Measurements from ENCODE around the gene GPR161.

GPR161 gene

GRCh38 chr1:168112673-168113305 lies 23.9 kb downstream of the GPR161 start:
- Histone ChIP-seq H2AFZ (ENCODE audit: low read length) (no peak overlapping the region), H3K4me2 (ENCODE audit: low read depth, low read length, poor library complexity, severe bottlenecking) (no peak overlapping the region)

GRCh38 chr1:168110896-168111545 lies 25.7 kb downstream of the GPR161 start:
- no peaks in the 10 kb centered on the region for H4K20me1 ChIP-seq (ENCODE audit: insufficient read depth, low read length, poor library complexity, severe bottlenecking)
- no peak overlapping the region for H3K4me3 ChIP-seq (ENCODE audit: low read length, poor library complexity, severe bottlenecking)
- H3K9ac ChIP-seq (ENCODE audit: low read depth, low read length, poor library complexity, severe bottlenecking), result no peak overlapping the region
- H3K9me2 ChIP-seq (replicated peaks; ENCODE audit: low read depth, low read length), result no peaks in the 10 kb centered on the region
- no peaks in the 10 kb centered on the region for H3K9me3 ChIP-seq (ENCODE audit: insufficient read depth, low read depth, low read length)
- H3K4me1 ChIP-seq (ENCODE audit: insufficient read depth, low read length, poor library complexity, severe bottlenecking), result no peaks in the 10 kb centered on the region
- no peak overlapping the region for H2AFZ ChIP-seq (ENCODE audit: low read length)
- no peaks in the 10 kb centered on the region for H3K27me3 ChIP-seq (ENCODE audit: insufficient read depth, low read length, poor library complexity, severe bottlenecking)
- TF ChIP-seq CTCF (conservative IDR thresholded peaks at IDR 0.05; ENCODE audit: low read length) (no peak), EZH2phosphoT487 (IDR thresholded peaks at IDR 0.05; ENCODE audit: borderline replicate concordance) (no peak)
- H3F3A ChIP-seq (ENCODE audit: low read depth), result no peaks in the 10 kb centered on the region
- H3K36me3 ChIP-seq (ENCODE audit: insufficient read depth, low read length), result no peaks in the 10 kb centered on the region
- no peaks in the 10 kb centered on the region for H3K79me2 ChIP-seq (ENCODE audit: insufficient read depth, low read length)
- H3K4me2 ChIP-seq (ENCODE audit: low read depth, low read length, poor library complexity, severe bottlenecking), result no peak overlapping the region

More at GRCh38 chr1:168112673-168113305, 23.9 kb downstream of the GPR161 start:
- no peak for TF ChIP-seq EZH2phosphoT487 (IDR thresholded peaks at IDR 0.05; ENCODE audit: borderline replicate concordance)
- TF ChIP-seq CTCF (conservative IDR thresholded peaks at IDR 0.05; ENCODE audit: low read length), result no peak
- Histone ChIP-seq H3K36me3 (ENCODE audit: insufficient read depth, low read length) (no peaks in the 10 kb centered on the region), H3F3A (ENCODE audit: low read depth) (no peaks in the 10 kb centered on the region), H3K9ac (ENCODE audit: low read depth, low read length, poor library complexity, severe bottlenecking) (no peak overlapping the region), H3K4me3 (ENCODE audit: low read length, poor library complexity, severe bottlenecking) (no peak overlapping the region), H3K79me2 (ENCODE audit: insufficient read depth, low read length) (no peaks in the 10 kb centered on the region), H4K20me1 (ENCODE audit: insufficient read depth, low read length, poor library complexity, severe bottlenecking) (no peaks in the 10 kb centered on the region), H3K4me1 (ENCODE audit: insufficient read depth, low read length, poor library complexity, severe bottlenecking) (no peaks in the 10 kb centered on the region), H3K9me3 (ENCODE audit: insufficient read depth, low read depth, low read length) (no peaks in the 10 kb centered on the region), H3K9me2 (replicated peaks; ENCODE audit: low read depth, low read length) (no peaks in the 10 kb centered on the region), H3K27me3 (ENCODE audit: insufficient read depth, low read length, poor library complexity, severe bottlenecking) (no peaks in the 10 kb centered on the region)

- no peaks in the 10 kb centered on the region for H4K20me1 ChIP-seq (ENCODE audit: insufficient read depth, low read length, poor library complexity, severe bottlenecking)
- H3K4me1 ChIP-seq (ENCODE audit: insufficient read depth, low read length, poor library complexity, severe bottlenecking), result no peaks in the 10 kb centered on the region
- H3K36me3 ChIP-seq (ENCODE audit: insufficient read depth, low read length), result no peaks in the 10 kb centered on the region
- no peak overlapping the region for H3K9ac ChIP-seq (ENCODE audit: low read depth, low read length, poor library complexity, severe bottlenecking)
- H3K4me3 ChIP-seq (ENCODE audit: low read length, poor library complexity, severe bottlenecking), result no peak overlapping the region
- no peaks in the 10 kb centered on the region for H3K9me3 ChIP-seq (ENCODE audit: insufficient read depth, low read depth, low read length)
- no peak for TF ChIP-seq CTCF (conservative IDR thresholded peaks at IDR 0.05; ENCODE audit: low read length)
- TF ChIP-seq EZH2phosphoT487 (IDR thresholded peaks at IDR 0.05; ENCODE audit: borderline replicate concordance), result no peak
- no peak overlapping the region for H2AFZ ChIP-seq (ENCODE audit: low read length)
- H3K4me2 ChIP-seq (ENCODE audit: low read depth, low read length, poor library complexity, severe bottlenecking), result no peak overlapping the region
- no peaks in the 10 kb centered on the region for H3K9me2 ChIP-seq (replicated peaks; ENCODE audit: low read depth, low read length)
- H3K79me2 ChIP-seq (ENCODE audit: insufficient read depth, low read length), result no peaks in the 10 kb centered on the region
- no peaks in the 10 kb centered on the region for H3F3A ChIP-seq (ENCODE audit: low read depth)
- H3K27me3 ChIP-seq (ENCODE audit: insufficient read depth, low read length, poor library complexity, severe bottlenecking), result no peaks in the 10 kb centered on the region
Measured at GRCh38 chr1:168106274-168106673, 30.5 kb downstream of the GPR161 start.
